ENCODE results near the gene MED23. TPM values are rescaled to one million over a fixed set of nuclear protein-coding genes. Genes with fewer than 3 reads are reported as not detected.

MED23 gene
- total and polyA plus RNA-seq, 11 donors, result 5.7 to 15.3 (median 11.2) TPM

DNA sequence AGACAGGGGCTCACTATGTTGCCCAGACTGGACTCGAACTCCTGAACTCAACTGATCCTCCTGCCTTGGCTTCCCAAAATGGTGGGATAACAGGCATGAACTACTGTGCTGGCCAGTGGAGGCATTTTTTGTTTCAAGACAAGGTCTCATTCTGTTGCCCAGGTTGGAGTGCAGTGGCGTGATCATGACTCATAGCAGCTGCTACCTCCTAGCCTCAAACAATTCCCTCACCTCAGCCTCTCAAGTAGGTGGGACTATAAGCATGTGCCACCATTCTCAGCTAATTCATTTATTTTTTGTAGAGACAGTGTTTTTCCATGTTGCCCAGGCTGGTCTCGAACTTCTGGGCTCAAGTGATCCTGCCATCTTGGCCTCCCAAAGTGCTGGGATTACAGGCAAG is 26.3 kb upstream of the MED23 start:
- no peaks in the 10 kb centered on the region for H3K36me3 ChIP-seq
- no peaks in the 10 kb centered on the region for H3K27me3 ChIP-seq
- no peak for ATAC-seq
- no peak overlapping the region for H3K27ac ChIP-seq
- no peak for TF ChIP-seq POLR2A (IDR thresholded peaks at IDR 0.05)
- TF ChIP-seq, protein P1, sequence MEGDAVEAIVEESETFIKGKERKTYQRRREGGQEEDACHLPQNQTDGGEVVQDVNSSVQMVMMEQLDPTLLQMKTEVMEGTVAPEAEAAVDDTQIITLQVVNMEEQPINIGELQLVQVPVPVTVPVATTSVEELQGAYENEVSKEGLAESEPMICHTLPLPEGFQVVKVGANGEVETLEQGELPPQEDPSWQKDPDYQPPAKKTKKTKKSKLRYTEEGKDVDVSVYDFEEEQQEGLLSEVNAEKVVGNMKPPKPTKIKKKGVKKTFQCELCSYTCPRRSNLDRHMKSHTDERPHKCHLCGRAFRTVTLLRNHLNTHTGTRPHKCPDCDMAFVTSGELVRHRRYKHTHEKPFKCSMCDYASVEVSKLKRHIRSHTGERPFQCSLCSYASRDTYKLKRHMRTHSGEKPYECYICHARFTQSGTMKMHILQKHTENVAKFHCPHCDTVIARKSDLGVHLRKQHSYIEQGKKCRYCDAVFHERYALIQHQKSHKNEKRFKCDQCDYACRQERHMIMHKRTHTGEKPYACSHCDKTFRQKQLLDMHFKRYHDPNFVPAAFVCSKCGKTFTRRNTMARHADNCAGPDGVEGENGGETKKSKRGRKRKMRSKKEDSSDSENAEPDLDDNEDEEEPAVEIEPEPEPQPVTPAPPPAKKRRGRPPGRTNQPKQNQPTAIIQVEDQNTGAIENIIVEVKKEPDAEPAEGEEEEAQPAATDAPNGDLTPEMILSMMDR (IDR thresholded peaks at IDR 0.05), result no peak
- H3K4me1 ChIP-seq, result no peaks in the 10 kb centered on the region
- H3K4me3 ChIP-seq, result no peak overlapping the region
- intact Hi-C loops (cut with DNase I), result no loop called here
- H3K9me3 ChIP-seq, result no peaks in the 10 kb centered on the region
- WGBS, 4 donors, result 83 to 94% (median 86%) methylated on average over 3 of the region's 3 CpGs
- DNase-seq, result no peak

DNA sequence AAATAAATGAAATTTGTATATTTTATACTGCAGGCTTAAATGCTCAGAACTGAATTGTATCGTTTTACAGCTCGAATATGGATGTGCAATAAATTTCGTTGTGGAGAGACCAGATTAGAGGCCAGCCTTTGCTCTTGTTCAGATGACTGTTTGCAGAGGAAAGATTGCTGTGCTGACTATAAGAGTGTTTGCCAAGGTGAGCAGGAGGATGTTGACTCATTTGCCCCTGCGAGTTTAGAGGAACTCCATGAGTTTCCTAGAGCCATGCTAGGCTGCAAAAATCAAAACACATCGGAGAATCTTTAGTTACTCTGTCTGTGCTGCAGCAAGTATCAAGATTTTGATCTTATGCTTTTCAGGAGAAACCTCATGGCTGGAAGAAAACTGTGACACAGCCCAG is 24.4 kb upstream of the MED23 start:
- H3K27ac ChIP-seq, result no peak overlapping the region
- no peaks in the 10 kb centered on the region for H3K9me3 ChIP-seq
- intact Hi-C loops (cut with DNase I), result no loop called here
- H3K4me3 ChIP-seq, result no peak overlapping the region
- H3K4me1 ChIP-seq, result no peaks in the 10 kb centered on the region
- TF ChIP-seq, protein P1 (IDR thresholded peaks at IDR 0.05), result no peak
- no peak for TF ChIP-seq POLR2A (IDR thresholded peaks at IDR 0.05)
- H3K27me3 ChIP-seq, result no peaks in the 10 kb centered on the region
- no peak for ATAC-seq
- no peaks in the 10 kb centered on the region for H3K36me3 ChIP-seq
- 74 to 86% (median 76%) methylated on average over 5 of the region's 5 CpGs for WGBS, 4 donors
- no peak for DNase-seq

DNA sequence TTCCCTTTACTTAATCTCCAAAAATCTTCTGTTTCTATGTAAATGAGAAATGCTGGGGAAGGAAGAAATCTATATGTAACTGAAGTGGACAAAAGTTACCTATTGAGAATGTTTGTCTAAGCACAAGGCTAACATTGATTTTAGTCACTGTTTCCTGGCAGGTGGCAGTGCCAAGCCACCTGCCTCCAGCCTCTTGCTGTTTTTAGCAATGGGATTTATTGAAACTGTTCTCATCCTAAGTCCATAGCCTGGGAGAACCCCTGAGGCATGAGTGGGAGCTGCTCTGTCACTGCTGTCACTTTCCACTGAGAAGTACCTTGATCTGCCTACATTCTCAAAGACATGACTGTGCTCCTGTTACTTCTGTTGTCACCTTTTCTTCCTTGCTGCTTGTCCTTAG is 23.7 kb upstream of the MED23 start:
- Histone ChIP-seq H3K4me3 (no peak overlapping the region), H3K27ac (no peak overlapping the region), H3K9me3 (no peaks in the 10 kb centered on the region), H3K36me3 (no peaks in the 10 kb centered on the region), H3K27me3 (no peaks in the 10 kb centered on the region), H3K4me1 (no peaks in the 10 kb centered on the region)
- intact Hi-C loops (cut with DNase I), result no loop called here
- ATAC-seq (no peak), DNase-seq (no peak)
- TF ChIP-seq POLR2A (IDR thresholded peaks at IDR 0.05), result no peak
- TF ChIP-seq, protein P1 (IDR thresholded peaks at IDR 0.05), result no peak

DNA sequence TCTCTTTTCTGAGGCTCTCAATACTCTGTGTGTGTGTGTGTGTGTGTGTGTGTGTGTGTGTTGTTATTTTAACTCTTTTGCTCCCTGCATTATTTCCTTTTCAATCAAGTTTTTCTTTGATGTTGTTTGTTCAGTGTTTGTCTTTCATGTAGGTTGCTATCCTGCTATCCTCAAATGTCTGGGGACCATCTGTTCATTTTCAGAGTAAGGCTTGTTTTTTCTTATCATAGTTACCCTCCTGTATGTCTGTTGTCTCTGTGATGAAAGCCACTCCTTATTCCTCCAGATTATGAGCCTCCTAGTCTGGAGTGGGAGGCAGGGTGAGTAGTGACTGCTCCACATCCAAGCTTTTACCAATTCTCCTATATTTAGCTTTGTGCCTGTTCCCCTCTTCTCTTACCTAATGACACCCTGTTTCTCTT is 18.2 kb upstream of the MED23 start:
- DNase-seq (no peak), ATAC-seq (no peak)
- Histone ChIP-seq H3K4me1 (no peaks in the 10 kb centered on the region), H3K36me3 (no peaks in the 10 kb centered on the region), H3K27ac (no peak overlapping the region), H3K9me3 (no peaks in the 10 kb centered on the region), H3K27me3 (no peaks in the 10 kb centered on the region), H3K4me3 (no peak overlapping the region)
- no peak for TF ChIP-seq POLR2A (IDR thresholded peaks at IDR 0.05)
- TF ChIP-seq, protein P1 (IDR thresholded peaks at IDR 0.05), result no peak
- intact Hi-C loops (cut with DNase I), result no loop called here
